SK-MEL-5 (cell line): ENCODE measurements around the gene CCDC192. TPM values are rescaled to one million over a fixed set of nuclear protein-coding genes. Genes with fewer than 3 reads are reported as not detected.
A peak's percentile ranks its signal among the peaks of the same experiment; 100 is the strongest.

Experiments used
- DNase-seq: peaks from one replicate; pipeline ENCODE4 v3.0.0-alpha.2; 2016; ENCODE audit warnings: low read depth, low spot score
- in situ Hi-C: cut with HindIII; loops from 2 replicates; pipeline ENCODE4 v1.10.0; 2016; ENCODE audit warnings: low sequenced_read_pairs, high pct_unique_total_duplicates, low pct_unique_long_range_greater_than_20kb
- total RNA-seq: library from RNA; depleted of rRNA; stranded (reverse); fragments of >200 nt; shearing (Covaris generic); gene quantifications from 2 replicates; pipeline ENCODE4 v1.2.3, GENCODE V29; 2014

CCDC192 gene
- total RNA-seq, 1 experiment from 2014 or later: not detected

DNA sequence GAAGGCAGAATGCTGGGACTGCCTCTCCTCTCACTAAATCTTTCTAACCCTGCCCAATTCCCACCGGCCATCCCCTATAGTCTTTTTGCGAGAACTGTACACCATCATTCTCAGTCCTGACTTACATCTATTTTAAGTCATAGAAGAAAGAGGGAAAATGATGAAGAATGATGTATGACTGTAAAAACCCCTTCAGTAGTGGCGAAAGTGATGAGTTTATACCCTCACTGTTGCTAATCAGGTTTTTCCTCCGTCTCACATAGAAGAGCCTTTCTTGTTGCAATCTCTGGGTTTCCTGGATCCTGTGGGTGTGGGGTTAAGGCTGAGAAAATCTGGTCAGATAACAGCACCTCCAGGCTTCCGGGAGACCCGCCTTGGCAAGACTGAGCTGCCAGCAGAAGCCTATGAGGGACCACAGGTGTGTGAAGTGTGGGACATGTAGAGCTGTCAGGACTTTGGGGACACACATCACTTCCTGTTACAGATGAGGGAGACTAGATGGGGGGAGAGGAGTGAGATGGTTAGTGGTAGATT lies 233.3 kb downstream of the CCDC192 start:
- DNase-seq: no peak
- in situ Hi-C loops: no loop called here

DNA sequence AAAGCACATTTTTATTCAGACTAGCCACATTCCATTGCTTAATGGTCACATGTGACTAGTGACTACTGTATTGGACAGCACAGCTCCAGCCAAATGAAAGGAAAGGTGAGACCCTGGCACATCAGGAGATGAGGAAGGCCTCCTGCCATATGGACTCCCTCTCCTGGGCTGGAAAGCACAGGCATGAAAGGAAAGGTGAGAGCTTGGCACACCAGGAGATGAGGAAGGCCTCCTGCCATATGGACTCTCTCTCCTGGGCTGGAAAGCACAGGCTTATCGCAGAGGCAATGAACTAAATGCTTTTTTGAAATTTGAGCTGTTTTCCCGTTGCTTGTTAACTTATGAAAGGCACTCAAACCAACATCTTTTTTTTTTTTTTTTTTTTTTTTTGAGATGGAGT lies 235.6 kb downstream of the CCDC192 start:
- no peak for DNase-seq
- in situ Hi-C loops: no loop called here

DNA sequence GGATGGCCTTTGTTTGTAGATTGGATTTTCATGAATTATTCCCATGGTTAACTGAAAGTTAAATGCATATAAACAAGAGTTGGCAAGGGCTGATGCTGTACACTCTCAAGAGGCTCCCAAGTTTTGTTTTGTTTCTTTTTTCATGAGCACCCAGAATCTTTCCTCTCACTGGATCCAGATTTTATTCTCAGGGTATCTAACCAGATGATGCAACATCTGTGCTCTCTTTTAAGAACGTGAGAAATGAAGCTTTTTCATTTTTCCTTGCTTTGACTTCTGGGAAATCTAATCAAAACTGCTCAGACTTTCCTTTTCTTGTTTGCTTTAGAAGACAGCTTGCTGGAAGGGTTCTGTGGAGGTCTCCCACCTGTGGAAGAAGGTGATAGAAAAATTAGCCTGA lies 237.7 kb downstream of the CCDC192 start:
- in situ Hi-C loops: no loop called here
- no peak for DNase-seq

DNA sequence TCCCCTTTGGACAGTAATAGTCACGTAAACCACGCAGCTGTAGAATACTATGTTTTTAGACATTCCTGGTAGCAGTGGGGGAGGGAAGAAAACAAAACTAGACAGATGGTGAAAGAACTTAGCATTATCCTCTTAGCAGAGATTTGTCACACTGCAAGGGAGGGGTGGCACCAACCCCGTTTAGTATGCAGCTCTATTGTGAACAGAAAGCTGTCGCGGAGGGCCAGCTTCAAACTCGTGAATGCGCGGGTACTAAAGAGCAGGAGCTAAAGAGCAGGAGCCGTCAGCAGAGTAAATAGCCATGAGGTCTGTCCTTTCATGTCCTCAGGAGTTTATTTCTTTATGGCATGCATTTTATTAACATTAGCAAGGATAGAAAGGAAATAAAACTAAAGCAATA lies 238.5 kb downstream of the CCDC192 start:
- DNase-seq: no peak
- in situ Hi-C loops: no loop called here

DNA sequence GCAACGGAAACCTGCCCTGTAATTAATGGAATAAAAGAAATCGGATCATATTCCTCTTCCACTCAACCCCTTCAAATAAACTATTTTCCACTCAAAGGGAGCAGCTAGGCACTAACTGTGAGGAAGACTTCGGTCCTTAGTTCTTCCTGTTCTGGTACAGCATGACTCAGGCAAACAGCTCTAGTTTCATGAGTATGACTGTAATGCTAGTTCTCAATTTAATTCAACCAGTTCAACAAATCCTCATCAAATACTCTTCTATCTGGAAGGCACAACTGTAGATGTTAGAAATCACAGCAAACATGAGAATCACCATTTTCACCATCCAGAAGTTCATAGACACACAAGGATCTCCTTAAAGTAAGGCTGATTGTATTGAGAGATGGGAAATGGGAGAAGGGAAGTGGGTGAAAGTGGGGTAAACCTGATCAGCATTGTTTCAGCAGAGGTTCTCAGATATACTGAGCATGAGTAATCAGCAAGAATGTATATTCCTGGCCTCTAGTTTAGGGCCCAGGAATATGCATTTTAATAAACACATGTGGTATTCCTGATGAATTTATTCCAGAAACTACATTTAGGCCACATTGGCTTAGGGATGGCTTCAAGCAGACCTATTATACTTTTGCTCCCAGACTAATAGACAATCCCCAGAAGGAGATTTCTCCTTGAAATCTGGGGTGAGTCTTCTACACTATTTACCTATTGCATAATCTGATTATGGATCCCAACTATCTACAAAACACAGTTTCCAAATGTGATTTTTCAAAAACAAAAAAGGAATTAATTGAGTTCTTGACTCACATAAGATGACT lies 239.3 kb downstream of the CCDC192 start:
- no peak for DNase-seq

DNA sequence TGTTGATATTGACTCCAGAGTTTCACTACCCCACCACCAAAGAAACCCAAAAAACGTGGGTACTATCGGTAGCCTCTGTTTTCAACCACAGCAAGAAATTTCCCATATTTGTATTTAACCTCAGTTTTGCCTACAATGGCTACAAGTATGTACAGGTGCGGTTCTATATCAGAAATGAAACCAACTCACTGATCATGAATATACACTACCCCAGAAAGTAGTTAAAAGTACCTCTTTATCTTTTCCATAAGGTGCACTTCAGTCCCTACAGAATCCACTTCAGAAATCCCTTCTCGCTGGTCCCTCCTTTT lies 239.8 kb downstream of the CCDC192 start:
- in situ Hi-C loops: no loop called here
- no peak for DNase-seq

More for the DNA sequence above, 239.3 kb downstream of the CCDC192 start:
- in situ Hi-C loops: no loop called here

DNA sequence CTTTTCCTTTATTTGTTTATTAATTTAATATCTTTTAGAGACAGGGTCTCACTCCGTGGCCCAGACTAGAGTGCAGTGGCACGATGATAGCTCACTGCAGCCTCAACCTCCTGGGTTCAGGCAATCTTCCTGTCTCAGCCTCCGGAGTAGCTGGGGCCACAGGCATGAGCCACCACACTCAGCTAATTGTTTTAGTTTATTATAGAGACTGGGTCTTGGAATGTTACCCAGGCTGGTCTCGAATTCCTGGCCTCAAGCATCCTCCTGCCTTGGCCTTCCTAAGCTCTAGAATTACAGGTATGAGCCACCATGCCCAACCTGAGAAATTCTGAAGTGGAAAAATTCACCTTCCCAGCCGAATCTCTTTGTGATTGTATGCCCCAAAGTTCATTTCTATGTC lies 240.9 kb downstream of the CCDC192 start:
- in situ Hi-C loops: no loop called here
- DNase-seq: no peak

DNA sequence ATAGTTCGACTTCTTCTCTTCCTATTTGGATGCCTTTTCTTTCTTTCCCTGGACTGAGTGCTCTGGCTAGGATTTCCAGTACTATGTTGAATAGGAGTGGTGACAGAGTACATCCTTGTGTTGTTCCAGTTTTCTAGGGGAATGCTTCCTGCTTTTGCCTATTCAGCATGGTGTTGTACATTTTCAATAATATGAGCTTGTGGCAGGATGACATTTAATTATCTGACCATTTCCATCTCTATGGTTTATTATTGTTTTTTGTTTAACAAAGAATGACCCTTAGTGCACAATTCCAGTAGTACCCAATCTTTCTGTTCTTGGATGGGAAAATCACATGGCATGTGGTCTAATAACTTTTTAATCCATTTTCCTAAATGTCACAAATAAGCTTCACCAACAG lies 244.8 kb downstream of the CCDC192 start:
- DNase-seq: no peak
- in situ Hi-C loops: no loop called here

DNA sequence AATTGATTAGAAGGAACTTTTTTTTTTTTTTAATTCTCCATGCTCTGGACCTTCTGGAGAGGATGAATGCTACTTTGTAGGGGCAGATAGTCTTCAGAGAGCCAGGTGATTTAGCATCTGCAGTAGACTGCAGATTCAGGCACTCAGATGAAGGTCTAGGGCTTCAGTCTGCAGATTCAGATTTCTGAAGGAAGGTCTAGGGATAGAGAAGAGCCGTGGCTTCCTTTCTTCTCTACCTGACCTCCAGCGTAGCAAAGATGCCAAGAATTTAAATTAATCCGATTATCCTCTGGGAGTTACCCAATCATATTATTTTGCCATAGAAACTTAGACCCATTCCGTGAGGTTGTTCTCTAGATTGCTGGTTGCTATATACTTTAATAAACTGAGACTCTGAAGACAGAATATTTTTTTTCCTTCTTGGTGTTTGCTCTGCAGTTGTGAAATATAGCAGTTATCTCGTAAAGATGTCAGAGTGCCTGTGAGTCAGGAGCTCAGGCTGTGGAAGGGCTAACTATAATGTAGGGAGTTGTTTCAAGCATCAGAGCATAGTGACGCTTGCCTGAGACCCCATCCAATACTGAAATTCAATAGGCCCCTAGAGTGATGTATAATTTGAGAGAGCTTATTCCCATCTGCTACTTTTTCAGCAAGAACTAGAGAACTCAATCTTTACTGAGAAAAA lies 247.7 kb downstream of the CCDC192 start:
- in situ Hi-C loops: no loop called here
- DNase-seq: no peak

DNA sequence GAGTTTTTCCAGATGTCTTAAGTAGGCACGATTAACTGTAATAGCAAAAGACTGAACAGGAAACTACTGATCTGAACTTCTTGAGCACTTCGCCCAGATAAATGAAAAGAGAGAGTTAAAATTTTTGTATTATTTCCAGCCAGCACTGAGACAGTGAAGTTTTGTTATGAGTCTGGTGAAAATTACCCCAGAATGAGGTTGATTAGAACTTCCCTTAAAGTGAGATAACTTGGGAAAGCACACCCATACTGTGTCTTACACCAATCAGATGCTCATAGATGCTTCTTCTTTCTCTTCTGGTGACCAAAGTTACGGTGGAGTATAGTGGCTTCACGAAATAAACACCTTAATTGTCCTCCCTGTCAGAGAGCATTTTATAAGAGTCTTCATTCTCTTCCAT lies 248.6 kb downstream of the CCDC192 start:
- DNase-seq: no peak
- in situ Hi-C loops: no loop called here

DNA sequence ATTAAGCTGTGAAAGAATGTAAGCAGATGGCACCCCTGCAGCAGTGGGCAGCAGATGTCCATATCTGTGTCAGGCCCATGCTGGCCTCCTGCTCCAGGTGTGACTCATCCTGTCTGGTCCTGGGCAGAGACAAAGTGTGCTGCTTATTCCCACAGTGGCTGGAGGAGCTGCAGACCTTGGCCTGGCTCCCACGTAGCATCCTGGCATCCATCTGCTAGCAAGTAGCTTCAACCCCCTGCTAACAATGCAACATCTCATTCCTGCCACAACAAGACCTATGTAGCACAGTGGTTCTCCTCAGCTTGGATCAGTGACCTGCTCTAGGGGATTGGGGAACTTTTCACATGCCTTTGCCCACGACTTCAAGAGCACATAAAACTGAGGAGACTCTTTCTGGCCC lies 254.0 kb downstream of the CCDC192 start:
- peak; percentile 14 for DNase-seq

DNA sequence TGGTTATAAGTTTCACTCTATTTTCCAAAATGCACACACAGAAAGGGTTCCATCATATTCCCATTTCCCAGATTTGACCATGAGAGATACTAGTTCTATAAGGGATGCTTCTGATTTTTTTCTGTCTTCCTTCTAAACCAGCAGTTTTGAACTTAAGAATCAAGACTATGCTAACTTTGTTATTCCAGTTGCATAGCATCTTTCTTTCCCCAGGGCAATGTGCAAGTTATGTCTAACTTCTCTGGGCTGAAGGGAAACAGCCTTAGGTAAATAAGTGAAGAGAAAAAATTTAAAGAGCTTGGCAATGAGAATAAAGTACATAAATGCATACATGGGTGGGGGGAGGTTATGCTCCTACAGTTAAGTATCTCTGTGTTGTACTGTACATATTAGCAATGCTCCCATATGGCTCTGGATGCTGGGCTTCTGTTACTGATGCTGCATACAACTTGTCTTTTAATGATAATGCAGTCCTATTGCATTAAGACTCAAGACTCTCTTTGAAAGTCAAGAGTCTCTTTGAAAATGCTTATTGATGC lies 254.6 kb downstream of the CCDC192 start:
- in situ Hi-C loops: no loop called here
- no peak for DNase-seq

More for the DNA sequence above, 254.0 kb downstream of the CCDC192 start:
- in situ Hi-C loops: no loop called here

DNA sequence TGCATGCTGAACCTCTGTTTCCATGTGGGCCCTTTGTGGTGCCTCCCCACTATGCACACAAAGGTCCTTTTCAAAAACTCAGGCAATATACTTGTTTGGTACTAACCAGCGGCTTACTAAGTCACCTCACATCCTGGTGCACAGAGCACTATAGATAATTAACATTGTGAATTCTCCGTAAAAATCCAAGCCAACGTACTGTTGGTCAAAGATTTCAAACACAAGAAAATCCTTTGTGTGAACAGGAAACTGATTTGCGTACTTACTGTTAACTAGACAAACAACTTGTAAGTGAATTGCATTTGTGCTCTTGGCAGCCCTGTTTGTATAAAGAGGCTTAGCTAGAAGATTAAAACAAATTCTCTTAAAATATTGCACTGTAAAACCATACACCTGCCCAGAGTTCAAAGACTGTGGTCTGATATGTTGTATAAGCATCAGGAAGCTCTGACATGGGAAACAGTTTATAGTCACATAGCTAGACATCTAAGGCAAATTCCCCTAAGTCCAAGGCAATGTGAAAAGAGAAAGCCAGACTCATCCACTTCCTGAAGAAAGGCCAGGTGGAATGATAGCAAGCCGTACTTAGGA lies 255.3 kb downstream of the CCDC192 start:
- DNase-seq: peak; percentile 55
- in situ Hi-C loops: no loop called here

DNA sequence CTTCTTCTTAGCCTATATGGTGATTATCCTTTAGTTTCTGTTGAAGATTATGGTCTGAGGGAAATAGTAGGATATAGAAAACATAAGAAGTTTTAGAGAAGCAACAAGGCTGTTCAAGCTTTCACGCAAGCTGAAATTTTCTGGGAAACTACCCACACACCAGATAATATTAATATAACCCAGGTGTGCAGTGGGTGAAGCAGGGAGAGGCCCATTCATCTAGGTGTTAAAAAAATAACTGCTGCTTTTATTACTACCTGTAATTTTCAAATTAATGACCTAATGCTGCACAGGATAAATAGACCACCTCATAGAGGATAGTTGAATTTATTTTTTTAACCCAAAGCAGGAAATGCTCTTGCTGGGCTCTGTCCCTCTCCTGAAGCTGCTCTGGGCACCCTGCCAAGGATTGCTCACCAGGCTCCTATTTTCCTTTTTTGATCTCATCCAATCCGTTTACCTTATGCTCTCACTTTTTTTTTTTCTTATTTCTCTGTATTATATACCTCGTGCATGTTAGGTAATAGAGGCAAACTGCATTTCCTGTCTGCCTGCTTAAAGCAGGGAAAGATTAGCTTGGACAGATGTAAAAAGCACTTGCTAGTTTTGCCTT lies 256.1 kb downstream of the CCDC192 start:
- in situ Hi-C loops: no loop called here
- peak; percentile 19 for DNase-seq

DNA sequence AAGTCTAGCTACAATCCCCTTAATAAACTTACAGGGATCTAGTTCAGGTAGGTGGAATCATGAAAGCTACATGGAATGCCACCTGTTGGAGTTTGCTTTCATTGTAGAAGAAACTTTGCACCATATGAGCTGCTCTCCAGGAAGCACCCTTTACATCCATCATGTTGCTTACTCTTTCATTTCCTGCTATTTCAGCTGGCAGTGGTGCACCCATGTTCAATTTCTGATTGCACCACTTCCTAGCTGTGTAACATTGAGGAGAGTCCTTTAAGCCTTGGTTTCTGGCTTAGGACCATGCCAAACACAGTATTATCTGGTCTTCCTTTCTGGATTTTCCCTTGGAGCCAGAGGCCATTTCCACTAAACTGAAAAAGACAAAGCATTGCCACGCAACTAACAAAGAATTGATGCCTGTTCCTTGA lies 257.1 kb downstream of the CCDC192 start:
- in situ Hi-C loops: no loop called here
- DNase-seq: no peak

DNA sequence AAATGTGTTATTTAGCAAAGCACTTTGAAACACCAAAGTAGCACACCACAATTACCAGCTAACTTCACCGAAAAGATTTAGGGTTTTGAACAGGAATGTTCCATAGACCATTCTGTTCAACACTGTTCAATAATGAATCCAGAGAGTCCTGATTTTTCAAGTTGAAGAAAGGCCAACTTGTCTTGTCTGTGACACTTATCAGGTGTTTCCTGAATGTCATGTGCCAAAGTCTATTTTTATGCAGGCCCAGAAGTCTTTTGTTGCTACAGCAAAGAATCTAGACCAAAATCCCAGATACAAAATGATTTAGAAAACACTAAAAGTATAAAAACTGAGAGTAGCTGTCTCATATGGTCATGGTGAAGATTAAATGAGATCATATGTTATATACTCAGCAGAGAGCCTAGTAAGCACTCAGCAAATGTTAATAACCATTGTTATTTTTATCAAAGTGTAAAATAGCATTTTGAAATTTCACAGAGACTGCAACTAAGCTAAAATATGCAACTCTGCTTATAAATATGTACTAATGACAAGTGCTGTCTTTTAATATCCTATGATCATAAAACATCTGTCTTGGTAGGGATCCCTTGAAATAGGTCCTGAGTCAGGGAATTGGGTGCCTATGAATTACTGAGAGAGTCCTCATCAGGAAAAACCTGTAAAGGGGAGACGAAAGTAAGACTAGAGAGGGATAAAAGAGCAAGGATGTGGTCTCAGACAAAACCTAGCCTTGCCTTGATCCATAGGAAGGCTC lies 258.0 kb downstream of the CCDC192 start:
- in situ Hi-C loops: no loop called here

DNA sequence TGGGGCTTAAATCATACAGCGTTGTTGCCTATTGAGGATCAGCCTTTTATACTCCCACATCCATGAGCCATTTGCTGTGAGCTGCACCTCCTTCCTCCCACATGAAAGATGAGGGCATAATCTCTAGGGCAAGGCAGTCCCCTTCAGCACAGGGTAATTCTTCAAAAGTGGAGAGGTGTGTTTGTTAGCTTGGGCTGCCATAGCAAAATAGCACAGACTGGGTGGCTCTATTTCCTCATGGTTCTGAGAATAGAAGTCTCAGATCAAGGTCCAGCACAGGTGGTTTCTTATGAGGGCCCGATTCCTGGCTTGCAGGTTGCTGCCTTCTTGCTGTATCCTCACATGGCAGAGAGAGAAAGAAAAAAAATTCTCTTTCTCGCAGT lies 258.6 kb downstream of the CCDC192 start:
- in situ Hi-C loops: no loop called here
- no peak for DNase-seq

More for the DNA sequence above, 258.0 kb downstream of the CCDC192 start:
- DNase-seq: no peak
